WTC11 (cell line): ENCODE measurements around the gene TOR1A. TPM values are rescaled to one million over a fixed set of nuclear protein-coding genes. Genes with fewer than 3 reads are reported as not detected.

Experiments
- ATAC-seq: fragments of 200-7000 bp; cut with Tn5 transposase; 2 replicates; pipeline ENCODE4 v1.10.0; 2021; ENCODE audit warnings: mild to moderate bottlenecking, moderate library complexity
- CTCF ChIA-PET: fragments of 300-600 bp; sonication (Branson Sonifier 250); formaldehyde crosslinking; loops from one replicate; lab custom pipeline; 2021; ENCODE audit warnings: antibody characterized with exemption; lab: Charles Lee
- POLR2A ChIA-PET: fragments of 350-600 bp; sonication (Branson Sonifier 250); formaldehyde crosslinking; loops from one replicate; lab custom pipeline; 2021; ENCODE audit warnings: antibody characterized with exemption; lab: Charles Lee
- DNase-seq: peaks from one replicate; pipeline ENCODE4 v3.0.0; 2021; ENCODE audit warnings: low spot score
- H3K27ac Mint-ChIP-seq: 2 replicates; pipeline ENCODE4 v1.8.0; 2021; ENCODE audit warnings: mixed read lengths
- H3K27me3 Mint-ChIP-seq: 2 replicates; pipeline ENCODE4 v1.8.0; 2021; ENCODE audit warnings: low read depth, mild to moderate bottlenecking, moderate library complexity, mixed read lengths
- H3K36me3 Mint-ChIP-seq: 2 replicates; pipeline ENCODE4 v1.8.0; 2021; ENCODE audit warnings: mixed read lengths
- H3K4me1 Mint-ChIP-seq: 2 replicates; pipeline ENCODE4 v1.8.0; 2022; ENCODE audit warnings: mixed read lengths
- H3K4me3 Mint-ChIP-seq: 2 replicates; pipeline ENCODE4 v1.8.0; 2021; ENCODE audit warnings: mild to moderate bottlenecking, moderate library complexity, mixed read lengths
- H3K9me3 Mint-ChIP-seq: 2 replicates; pipeline ENCODE4 v1.8.0; 2021; ENCODE audit warnings: mixed read lengths
- CDX4 ChIP-seq: fragments of 250-450 bp; sonication (Bioruptor Pico); IDR thresholded peaks from 2 replicates; pipeline ENCODE4 v1.9.0; 2021; ENCODE audit warnings: moderate library complexity, mild to moderate bottlenecking, inconsistent platforms, borderline replicate concordance
- CREB1 ChIP-seq: sonication (generic); formaldehyde crosslinking; IDR thresholded peaks from 2 replicates; pipeline ENCODE4 v1.8.0; 2023; ENCODE audit warnings: mild to moderate bottlenecking, missing genetic modification reagents
- E2F5 ChIP-seq: sonication (generic); formaldehyde crosslinking; IDR thresholded peaks from 2 replicates; pipeline ENCODE4 v1.8.1; 2022; ENCODE audit warnings: mild to moderate bottlenecking, moderate library complexity, missing genetic modification reagents
- ELF4 ChIP-seq: sonication (generic); formaldehyde crosslinking; IDR thresholded peaks from 2 replicates; pipeline ENCODE4 v1.8.1; 2022; ENCODE audit warnings: low read depth, mild to moderate bottlenecking, moderate library complexity, missing genetic modification reagents
- IRF1 ChIP-seq: sonication (generic); formaldehyde crosslinking; IDR thresholded peaks from 2 replicates; pipeline ENCODE4 v1.8.0; 2023; ENCODE audit warnings: missing genetic modification reagents
- JAZF1 ChIP-seq: fragments of 250-450 bp; sonication (Bioruptor Pico); IDR thresholded peaks from 2 replicates; pipeline ENCODE4 v1.9.0; 2021; ENCODE audit warnings: moderate library complexity, mild to moderate bottlenecking, inconsistent platforms
- SMAD3 ChIP-seq: sonication (generic); formaldehyde crosslinking; IDR thresholded peaks from 2 replicates; pipeline ENCODE4 v1.8.0; 2022; ENCODE audit warnings: missing genetic modification reagents, mild to moderate bottlenecking, borderline replicate concordance
- SMAD4 ChIP-seq: sonication (generic); formaldehyde crosslinking; IDR thresholded peaks from 2 replicates; pipeline ENCODE4 v1.8.0; 2022; ENCODE audit warnings: mild to moderate bottlenecking, missing genetic modification reagents
- SP1 ChIP-seq: sonication (generic); formaldehyde crosslinking; conservative IDR thresholded peaks from 2 replicates; pipeline ENCODE4 v1.8.1; 2022; ENCODE audit warnings: missing genetic modification reagents
- ZBTB21 ChIP-seq: sonication (generic); formaldehyde crosslinking; IDR thresholded peaks from 2 replicates; pipeline ENCODE4 v1.8.1; 2023; ENCODE audit warnings: mild to moderate bottlenecking, missing genetic modification reagents, borderline replicate concordance
- ZBTB43 ChIP-seq: sonication (generic); formaldehyde crosslinking; IDR thresholded peaks from 2 replicates; pipeline ENCODE4 v1.8.1; 2023; ENCODE audit warnings: mild to moderate bottlenecking, missing genetic modification reagents
- ZMAT4 ChIP-seq: fragments of 250-450 bp; sonication (Bioruptor Pico); IDR thresholded peaks from 2 replicates; pipeline ENCODE4 v1.9.0; 2021; ENCODE audit warnings: mild to moderate bottlenecking
- ZNF263 ChIP-seq: sonication (generic); formaldehyde crosslinking; IDR thresholded peaks from 2 replicates; pipeline ENCODE4 v1.8.1; 2022; ENCODE audit warnings: low read depth, mild to moderate bottlenecking, moderate library complexity, missing genetic modification reagents
- ZNF532 ChIP-seq: fragments of 250-450 bp; sonication (Bioruptor Pico); IDR thresholded peaks from 2 replicates; pipeline ENCODE4 v1.9.0; 2021; ENCODE audit warnings: mild to moderate bottlenecking, borderline replicate concordance
- total RNA-seq: library from RNA; stranded (reverse); gene quantifications from 3 replicates; pipeline ENCODE4 v1.2.3, GENCODE V29; 2021

Gene TOR1A
- total RNA-seq, 1 experiment from 2014 or later, result 32.7 TPM

- Mint-ChIP-seq H3K4me3 (no peak overlapping the region), H3K27ac (0 out of 2 replicates have a peak overlapping the region, but pooled peaks have one; percentile 66), H3K4me1 (0 out of 2 replicates have a peak, but pooled peaks cover 3% of the 10 kb centered on the region), H3K36me3 (peaks cover 60% of the 10 kb centered on the region), H3K9me3 (no peaks in the 10 kb centered on the region), H3K27me3 (no peaks in the 10 kb centered on the region)
- ChIA-PET CTCF (interaction anchor here (1.0 kb wide), 1 partner anchor 26 kb away, joined by 4 read pairs; no protein-coding TSS in a partner anchor), POLR2A (no interaction called here)
- DNase-seq, result no peak
- TF ChIP-seq SMAD4 (CRISPR knock-in tag) (no peak), ZNF532 (CRISPR knock-in tag) (no peak), CREB1 (no peak), CDX4 (CRISPR knock-in tag) (no peak), E2F5 (CRISPR knock-in tag) (no peak)
- ATAC-seq, result no peak
These were observed 13.8 kb downstream of the TOR1A start for GRCh38 chr9:129810116-129810515.

- TF ChIP-seq SP1 (CRISPR knock-in tag) (no peak), ZBTB21 (CRISPR knock-in tag) (no peak), ZBTB43 (CRISPR knock-in tag) (no peak), SMAD3 (no peak), ZMAT4 (CRISPR knock-in tag) (no peak), ZNF263 (no peak), JAZF1 (CRISPR knock-in tag) (no peak), ZNF532 (CRISPR knock-in tag) (no peak), IRF1 (no peak), ELF4 (CRISPR knock-in tag) (no peak), CDX4 (CRISPR knock-in tag) (no peak)
- H3K4me3 Mint-ChIP-seq, result no peak overlapping the region
- peaks cover 57% of the 10 kb centered on the region for H3K36me3 Mint-ChIP-seq
- H3K4me1 Mint-ChIP-seq, result peaks cover 3% of the 10 kb centered on the region
- CTCF ChIA-PET, result interaction anchor here (0.5 to 1.5 kb wide), 3 partner anchors 14 to 72 kb away, joined by 3 to 4 read pairs (median 4); no protein-coding TSS in a partner anchor
- no peak overlapping the region for H3K27ac Mint-ChIP-seq
- no peak for ATAC-seq
- POLR2A ChIA-PET, result no interaction called here
- H3K27me3 Mint-ChIP-seq, result no peaks in the 10 kb centered on the region
- DNase-seq, result no peak
- H3K9me3 Mint-ChIP-seq, result no peaks in the 10 kb centered on the region
These were observed 14.6 kb downstream of the TOR1A start for GRCh38 chr9:129809346-129809745.
